Renal cortex interstitium (tissue), 11 donors: ENCODE results near the gene SIRPG. TPM values are rescaled to one million over a fixed set of nuclear protein-coding genes. Genes with fewer than 3 reads are reported as not detected.
"Not testable (repeated sequence)": the region's sequence is repeated elsewhere in the genome, so short reads cannot be mapped to it uniquely, and the experiment has no call there.

Experiments used
- DNase-seq, 11 donors: peaks; one replicate each; pipeline ENCODE4 v3.0.0-alpha.2; 2013; ENCODE audit warnings: low read depth in 9 of 11, low spot score in 4 of 11; ENCODE audit errors: extremely low read depth in 1 of 11
- polyA plus RNA-seq, 3 donors: library from polyadenylated mRNA; unstranded; fragments of 120-200 nt; gene quantifications; one replicate each; pipeline ENCODE4 v1.2.1, GENCODE V29; 2013; ENCODE audit not compliant: insufficient read length in 3 of 3

SIRPG gene
- polyA plus RNA-seq, 3 donors = not detected

GRCh38 chr20:1644101-1644962, 13.2 kb downstream of the SIRPG start:
- DNase-seq = no peak

- DNase-seq = not testable (repeated sequence)
Observed at GRCh38 chr20:1638643-1639042, 18.9 kb downstream of the SIRPG start.

GRCh38 chr20:1637755-1638154, 19.8 kb downstream of the SIRPG start:
- DNase-seq = no peak

GRCh38 chr20:1637226-1637625, 20.4 kb downstream of the SIRPG start:
- DNase-seq = no peak

GRCh38 chr20:1636621-1637020, 21.0 kb downstream of the SIRPG start:
- no peak for DNase-seq

GRCh38 chr20:1635291-1635979, 22.1 kb downstream of the SIRPG start:
- DNase-seq = no peak

GRCh38 chr20:1633535-1633934, 24.0 kb downstream of the SIRPG start:
- DNase-seq = no peak

GRCh38 chr20:1632178-1632577, 25.4 kb downstream of the SIRPG start:
- DNase-seq = no peak

GRCh38 chr20:1631309-1632151, 26.0 kb downstream of the SIRPG start:
- no peak for DNase-seq

- DNase-seq = no peak
Observed at GRCh38 chr20:1630186-1630585, 27.4 kb downstream of the SIRPG start.

- no peak for DNase-seq
Observed at GRCh38 chr20:1629321-1629720, 28.3 kb downstream of the SIRPG start.

GRCh38 chr20:1628621-1629020, 29.0 kb downstream of the SIRPG start:
- no peak for DNase-seq

GRCh38 chr20:1627200-1627550, 30.4 kb downstream of the SIRPG start:
- no peak for DNase-seq

- DNase-seq = no peak
Observed at GRCh38 chr20:1626528-1627199, 30.9 kb downstream of the SIRPG start.

- DNase-seq = no peak
Observed at GRCh38 chr20:1625083-1625690, 32.4 kb downstream of the SIRPG start.

- DNase-seq = no peak
Observed at GRCh38 chr20:1623501-1624205, 33.9 kb downstream of the SIRPG start.

- no peak for DNase-seq
Observed at GRCh38 chr20:1622450-1622849, 35.1 kb downstream of the SIRPG start.

- DNase-seq = no peak
Observed at GRCh38 chr20:1621316-1621715, 36.3 kb downstream of the SIRPG start.
